GM18867 (cell line): ENCODE measurements around the gene PPARG.

Source experiments
- ATAC-seq: cut with Tn5 transposase; IDR thresholded peaks from one replicate; pipeline ENCODE4 v1.9.1; 2021; ENCODE audit warnings: mild to moderate bottlenecking, moderate library complexity; ENCODE audit not compliant: unreplicated experiment

PPARG gene

GRCh38 chr3:12342151-12342550, 53.3 kb downstream of the PPARG start:
- ATAC-seq, result no peak

GRCh38 chr3:12343047-12343501, 54.2 kb downstream of the PPARG start:
- ATAC-seq, result no peak

- ATAC-seq, result no peak
Observed at GRCh38 chr3:12345141-12345561, 56.3 kb downstream of the PPARG start.

- ATAC-seq, result no peak
Observed at GRCh38 chr3:12345584-12346494, 57.0 kb downstream of the PPARG start.

- no peak for ATAC-seq
Observed at GRCh38 chr3:12347301-12347700, 58.4 kb downstream of the PPARG start.

GRCh38 chr3:12349895-12350811, 61.3 kb downstream of the PPARG start:
- no peak for ATAC-seq

- ATAC-seq, result no peak
Observed at GRCh38 chr3:12351145-12351544, 62.3 kb downstream of the PPARG start.

- no peak for ATAC-seq
Observed at GRCh38 chr3:12352253-12352652, 63.4 kb downstream of the PPARG start.

- ATAC-seq, result no peak
Observed at GRCh38 chr3:12352755-12353154, 63.9 kb downstream of the PPARG start.

- no peak for ATAC-seq
Observed at GRCh38 chr3:12353796-12354525, 65.1 kb downstream of the PPARG start.

- no peak for ATAC-seq
Observed at GRCh38 chr3:12356175-12356574, 67.3 kb downstream of the PPARG start.

GRCh38 chr3:12356996-12357395, 68.1 kb downstream of the PPARG start:
- no peak for ATAC-seq

GRCh38 chr3:12357456-12357855, 68.6 kb downstream of the PPARG start:
- no peak for ATAC-seq

GRCh38 chr3:12363397-12364195, 74.7 kb downstream of the PPARG start:
- ATAC-seq, result no peak

- no peak for ATAC-seq
Observed at GRCh38 chr3:12367346-12367745, 78.5 kb downstream of the PPARG start.

GRCh38 chr3:12369029-12369428, 80.2 kb downstream of the PPARG start:
- no peak for ATAC-seq

- no peak for ATAC-seq
Observed at GRCh38 chr3:12369598-12369997, 80.7 kb downstream of the PPARG start.

GRCh38 chr3:12370758-12371157, 81.9 kb downstream of the PPARG start:
- no peak for ATAC-seq

- no peak for ATAC-seq
Observed at GRCh38 chr3:12371525-12372140, 82.8 kb downstream of the PPARG start.
